ENCODE measurements around the gene P4HA3.
"Not testable (repeated sequence)": the region's sequence is repeated elsewhere in the genome, so short reads cannot be mapped to it uniquely, and the experiment has no call there.

P4HA3 gene

GRCh38 chr11:74311352-74311926, at the start of gene P4HA3:
P4HA3 (minus strand) TSS chr11:74311640; CDS start chr11:74311611, 29 bp downstream.
- peak; percentile 66 for DNase-seq (ENCODE audit: low read depth, low spot score)

DNA sequence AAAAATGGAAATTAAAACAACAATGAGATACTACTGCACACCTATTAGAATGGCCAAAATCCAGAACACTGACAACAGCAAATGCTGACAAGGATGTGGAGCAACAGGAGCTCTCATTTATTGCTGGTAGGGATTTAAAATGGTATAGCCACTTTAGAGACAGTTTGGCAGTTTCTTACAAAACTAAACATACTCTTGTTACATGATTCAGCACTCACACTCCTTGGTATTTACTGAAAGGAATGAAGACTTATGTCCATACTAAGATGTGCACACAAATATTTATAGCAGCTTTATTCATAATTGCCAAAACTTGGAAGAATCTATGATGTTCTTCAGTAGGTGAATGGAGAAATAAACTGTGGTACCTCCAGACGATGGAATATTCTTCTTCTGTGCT, 46.0 kb upstream of the P4HA3 start:
- no peak for DNase-seq (ENCODE audit: low read depth, low spot score)

- no peak for DNase-seq (ENCODE audit: low read depth, low spot score)
These were observed 44.2 kb upstream of the P4HA3 start for GRCh38 chr11:74355626-74356025.

DNA sequence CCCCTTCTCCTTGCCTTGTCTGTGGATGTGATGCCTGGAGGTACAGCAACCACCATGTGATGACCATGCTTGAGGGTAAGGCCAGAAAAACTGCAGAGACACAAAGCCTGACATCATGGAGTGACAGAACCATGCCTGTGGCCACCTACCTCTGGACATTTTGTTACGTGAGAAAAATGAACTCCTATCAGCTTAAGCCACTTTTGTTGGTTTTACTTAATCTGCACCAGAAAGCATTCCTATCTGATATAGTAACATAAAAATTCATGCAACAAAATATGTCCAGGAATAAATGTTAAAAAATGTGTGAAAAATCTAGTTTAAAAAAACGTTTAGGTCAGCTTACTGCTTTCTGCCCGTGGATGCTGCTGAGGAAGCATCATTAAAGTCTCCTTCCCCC, 42.6 kb upstream of the P4HA3 start:
- no peak for DNase-seq (ENCODE audit: low read depth, low spot score)

GRCh38 chr11:74347381-74347780, 35.9 kb upstream of the P4HA3 start:
- DNase-seq (ENCODE audit: low read depth, low spot score): no peak

GRCh38 chr11:74345420-74345819, 34.0 kb upstream of the P4HA3 start:
- no peak for DNase-seq (ENCODE audit: low read depth, low spot score)

DNA sequence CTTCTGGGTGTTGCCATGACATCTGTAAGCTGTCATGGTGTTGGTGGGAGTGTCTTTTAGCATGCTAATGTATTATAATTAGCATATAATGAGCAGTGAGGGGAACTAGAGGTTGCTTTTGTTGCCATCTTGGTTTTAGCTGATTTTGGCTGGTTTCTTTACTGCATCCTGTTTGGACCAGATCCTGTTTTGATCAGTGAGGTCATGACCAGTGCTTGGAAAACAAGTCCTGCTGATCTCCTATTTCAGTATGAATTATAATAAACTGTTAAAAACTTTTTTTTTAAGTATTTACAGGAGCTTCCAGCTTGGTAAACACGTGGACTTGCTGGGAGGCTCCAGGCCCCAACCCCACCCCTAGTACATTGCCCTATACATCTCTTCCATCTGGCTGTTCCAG, 30.5 kb upstream of the P4HA3 start:
- no peak for DNase-seq (ENCODE audit: low read depth, low spot score)

- no peak for DNase-seq (ENCODE audit: low read depth, low spot score)
These were observed 28.2 kb upstream of the P4HA3 start for GRCh38 chr11:74339619-74340018.

DNA sequence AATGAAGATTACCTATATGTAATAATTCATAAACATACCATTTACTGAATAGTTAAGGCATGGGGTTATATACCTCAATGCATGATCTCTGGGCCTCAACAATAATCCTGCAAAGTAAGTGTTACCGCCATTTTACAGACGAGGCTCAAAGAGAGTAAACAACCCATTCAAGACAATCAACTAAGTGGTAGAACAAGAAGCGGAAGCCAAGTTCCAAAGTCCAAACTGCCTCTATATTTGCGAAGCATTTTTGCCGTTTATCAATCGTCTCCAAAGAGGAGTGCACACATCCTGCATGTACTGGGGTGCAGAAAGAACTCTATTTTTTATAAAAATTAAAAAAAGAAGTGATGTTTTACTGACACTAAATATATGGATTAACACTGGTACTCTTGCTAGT, 27.5 kb upstream of the P4HA3 start:
- no peak for DNase-seq (ENCODE audit: low read depth, low spot score)

- no peak for DNase-seq (ENCODE audit: low read depth, low spot score)
These were observed 21.8 kb upstream of the P4HA3 start for GRCh38 chr11:74333193-74333592.

DNA sequence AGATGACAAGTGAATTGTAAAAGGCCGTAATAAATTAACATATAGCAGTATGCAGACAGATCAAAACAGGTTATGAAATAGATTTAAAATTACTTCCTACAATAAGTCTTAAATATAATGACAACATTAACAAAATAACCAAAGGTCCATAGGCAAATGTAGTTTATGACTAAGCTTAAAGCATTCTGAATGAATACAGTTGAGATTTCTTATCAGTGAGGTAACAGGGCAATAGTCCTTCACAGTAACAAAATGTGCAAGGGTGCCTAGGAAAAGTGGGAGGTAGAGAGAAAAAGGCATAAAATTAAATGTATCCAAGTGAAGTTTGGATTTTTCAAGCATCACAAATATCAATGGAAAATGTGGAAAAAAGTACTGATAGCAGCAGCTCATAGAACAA, 20.9 kb upstream of the P4HA3 start:
- no peak for DNase-seq (ENCODE audit: low read depth, low spot score)

DNA sequence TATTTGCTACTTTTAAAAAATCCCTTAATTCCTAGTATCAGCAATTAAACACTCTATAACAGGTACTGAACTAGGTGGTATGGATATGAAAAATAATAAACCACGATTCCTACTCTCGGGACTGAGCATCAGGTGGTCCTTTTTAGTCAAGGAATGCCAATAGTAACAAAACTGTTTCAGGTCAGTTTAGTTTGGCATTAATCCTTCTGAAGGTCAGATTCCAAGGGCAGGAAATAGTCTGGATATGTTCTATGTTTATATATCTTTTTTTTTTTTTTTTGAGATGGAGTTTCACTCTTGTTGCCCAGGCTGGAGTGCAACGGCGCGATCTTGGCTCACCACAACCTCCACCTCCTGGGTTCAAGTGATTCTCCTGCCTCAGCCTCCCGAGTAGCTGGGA, 19.6 kb upstream of the P4HA3 start:
- DNase-seq (ENCODE audit: low read depth, low spot score): not testable (repeated sequence)

DNA sequence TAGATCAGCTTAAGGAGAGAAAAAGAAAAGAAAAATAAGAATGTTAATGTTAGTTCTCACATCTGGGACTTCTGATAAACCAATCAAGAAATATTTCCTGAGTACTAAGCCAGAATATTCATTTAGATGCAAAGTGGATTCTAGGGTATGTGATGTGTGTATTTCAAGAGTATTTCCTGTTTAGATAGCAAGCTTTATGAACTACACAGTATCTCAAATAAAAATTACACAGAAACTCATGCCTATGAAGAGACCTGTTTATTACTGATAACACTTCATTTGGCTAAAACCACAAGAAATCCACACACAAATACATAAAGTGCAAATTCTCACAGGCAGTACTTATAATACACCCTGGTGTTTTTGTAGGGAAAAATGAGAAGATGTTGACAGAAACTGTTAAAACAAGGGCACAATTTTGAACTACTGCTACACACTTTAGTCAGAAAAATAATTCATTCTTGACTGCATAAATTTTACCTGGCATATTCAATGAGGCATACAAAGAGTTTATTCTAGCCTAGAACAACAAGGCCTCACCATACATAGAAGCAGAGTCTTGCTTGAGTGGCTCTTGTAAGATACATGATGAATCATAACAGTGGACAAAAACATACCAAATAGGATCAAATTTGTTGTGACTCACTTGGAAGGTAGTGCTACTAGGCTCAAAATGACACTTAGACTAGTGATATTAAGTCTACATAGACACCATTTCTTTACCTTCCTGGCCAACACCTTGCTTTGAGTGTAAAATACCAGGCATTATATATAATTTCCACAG, 18.8 kb upstream of the P4HA3 start:
- DNase-seq (ENCODE audit: low read depth, low spot score): no peak

GRCh38 chr11:74327076-74327475, 15.6 kb upstream of the P4HA3 start:
- no peak for DNase-seq (ENCODE audit: low read depth, low spot score)

DNA sequence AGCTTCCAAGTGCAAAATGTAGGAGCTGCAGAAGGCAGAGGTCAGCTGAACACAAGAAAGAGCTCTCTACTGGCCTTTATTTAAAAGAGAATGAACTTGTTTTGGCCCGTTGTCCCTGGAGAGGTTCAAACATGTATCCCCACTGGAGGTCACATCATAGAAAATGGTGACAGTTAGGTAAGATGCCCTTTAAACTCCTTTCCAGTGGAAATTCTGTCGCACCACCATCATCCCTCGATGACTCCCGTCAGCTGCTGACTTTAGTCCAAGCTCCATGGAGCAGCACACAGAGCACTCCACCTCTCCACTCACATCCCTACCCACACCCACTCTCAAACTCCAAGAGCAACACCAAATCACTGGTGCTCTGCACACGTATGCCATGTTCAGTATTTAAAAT, 15.2 kb upstream of the P4HA3 start:
- DNase-seq (ENCODE audit: low read depth, low spot score): no peak

- no peak for DNase-seq (ENCODE audit: low read depth, low spot score)
These were observed 14.5 kb upstream of the P4HA3 start for GRCh38 chr11:74325649-74326645.

DNA sequence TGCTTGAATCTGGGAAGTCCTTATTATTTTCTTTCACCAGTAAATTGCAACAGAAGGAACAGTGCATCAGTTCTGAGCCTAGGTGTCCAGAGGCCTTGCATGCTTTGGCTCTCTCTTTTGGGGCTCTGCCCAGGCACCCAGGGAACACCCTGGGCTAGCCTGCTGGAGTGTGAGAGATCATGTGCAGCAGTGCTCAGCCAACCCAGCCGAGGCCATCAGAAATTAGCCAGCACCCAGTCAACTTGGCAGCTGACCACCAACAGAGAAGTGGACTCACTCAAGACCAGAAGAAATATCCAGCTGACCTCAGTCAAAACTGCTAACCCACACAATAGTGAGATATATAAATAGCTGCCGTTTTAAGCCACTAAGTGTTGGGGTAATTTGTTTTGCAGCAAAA, 11.2 kb upstream of the P4HA3 start:
- no peak for DNase-seq (ENCODE audit: low read depth, low spot score)

- peak; percentile 32 for DNase-seq (ENCODE audit: low read depth, low spot score)
These were observed 10.2 kb upstream of the P4HA3 start for GRCh38 chr11:74321487-74322188.

DNA sequence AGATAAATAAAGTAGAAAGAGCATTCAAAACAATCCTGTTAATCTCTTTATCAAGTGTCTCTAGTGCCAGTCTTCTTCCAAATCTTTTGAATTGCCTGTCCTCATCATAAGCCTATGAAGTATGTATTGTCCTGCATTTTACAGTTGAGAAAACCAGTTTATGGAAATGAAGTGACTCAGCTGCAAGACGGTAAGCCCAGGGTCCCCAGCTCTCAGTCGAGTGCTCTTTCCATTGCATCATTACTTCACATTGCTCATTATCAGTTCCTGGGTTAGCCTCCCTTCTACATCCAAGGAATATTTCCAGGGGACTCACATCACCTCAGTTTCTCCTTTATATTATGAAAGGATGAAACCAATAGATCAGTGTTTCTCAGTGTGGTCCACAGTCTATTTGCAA, 9.1 kb upstream of the P4HA3 start:
- no peak for DNase-seq (ENCODE audit: low read depth, low spot score)

DNA sequence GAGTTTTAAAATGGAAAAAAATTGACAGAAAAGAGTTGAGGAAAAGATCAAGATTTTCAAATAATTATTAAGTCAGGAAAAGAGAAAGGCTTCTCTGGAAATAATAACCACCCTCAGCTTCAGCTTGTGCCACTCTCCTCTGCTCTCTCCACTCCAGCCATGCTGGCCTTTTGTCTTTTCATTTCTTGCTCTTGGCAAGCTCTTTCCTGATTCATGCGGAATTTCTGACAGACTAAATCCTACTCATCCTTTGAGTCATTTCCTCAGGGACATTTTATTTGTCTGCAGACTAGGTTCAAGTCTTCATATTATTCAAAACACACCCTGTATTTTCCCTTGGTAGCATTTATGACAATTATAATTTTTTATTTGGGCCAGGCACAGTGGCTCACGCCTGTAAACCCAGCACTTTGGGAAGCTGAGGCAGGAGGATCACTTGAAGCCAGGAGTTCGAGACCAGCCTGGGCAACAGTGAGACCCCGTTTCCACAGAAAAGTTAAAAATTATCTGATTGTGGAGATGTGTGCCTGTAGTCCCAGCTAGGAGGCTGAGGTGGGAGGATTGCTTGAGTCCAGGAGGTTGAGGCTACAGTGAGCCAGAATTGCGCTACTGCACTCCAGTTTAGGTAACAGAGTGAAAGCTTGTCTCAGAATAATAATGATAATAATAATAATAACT, 7.8 kb upstream of the P4HA3 start:
- DNase-seq (ENCODE audit: low read depth, low spot score): no peak

Measured in ELF-1 (cell line).